CD1c-positive myeloid dendritic cell (primary cell): Measurements from ENCODE around the gene ADGRG2.
A peak's percentile ranks its signal among the peaks of the same experiment; 100 is the strongest.

Experiments used
- DNase-seq: peaks from one replicate; pipeline ENCODE4 v3.0.0-alpha.2; 2016; ENCODE audit errors: extremely low spot score

The ADGRG2 gene

DNA sequence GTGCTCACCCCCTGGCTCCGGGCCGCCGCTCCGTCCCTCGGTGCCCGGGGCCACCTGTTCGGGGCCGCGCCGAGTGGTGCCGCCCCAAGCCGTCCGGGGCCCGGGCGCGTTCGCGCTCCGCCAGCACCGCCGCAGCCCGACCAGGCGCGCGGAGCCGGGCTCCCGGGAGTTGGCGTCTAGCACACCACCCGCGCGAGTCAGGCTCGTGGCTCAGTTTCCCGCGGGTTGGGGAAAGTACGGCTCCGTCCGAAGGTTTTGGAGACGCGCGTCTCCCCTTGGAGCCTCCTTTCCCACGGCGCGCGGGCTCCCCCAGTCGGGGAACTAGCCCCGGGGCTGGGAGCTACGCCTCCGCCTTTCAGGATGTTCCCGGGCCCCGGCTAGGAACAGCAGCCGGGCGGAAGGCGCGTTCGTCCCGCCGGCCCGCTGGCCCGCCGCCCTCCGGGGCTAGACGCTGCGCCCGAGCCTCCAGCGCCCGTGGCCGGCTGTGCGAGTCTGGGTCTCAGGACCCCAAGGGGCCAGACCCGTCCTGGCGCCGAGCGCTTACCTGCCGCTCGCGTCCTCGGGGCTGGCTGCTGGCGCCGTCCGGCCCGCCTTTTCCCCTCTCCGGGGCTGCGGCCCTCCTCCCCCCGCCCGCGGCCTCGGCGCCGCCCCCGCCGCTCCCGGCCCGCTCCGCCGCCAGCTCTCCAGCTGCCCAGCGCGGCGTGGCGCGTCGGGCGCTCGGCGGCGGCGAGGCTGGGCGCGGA lies at the start of gene ADGRG2:
ADGRG2 (minus strand) TSS at position 571 of the 743 bp plus-strand sequence. CDS start 53,634 bp downstream, outside the sequence.
- peak; percentile 4 for DNase-seq

DNA sequence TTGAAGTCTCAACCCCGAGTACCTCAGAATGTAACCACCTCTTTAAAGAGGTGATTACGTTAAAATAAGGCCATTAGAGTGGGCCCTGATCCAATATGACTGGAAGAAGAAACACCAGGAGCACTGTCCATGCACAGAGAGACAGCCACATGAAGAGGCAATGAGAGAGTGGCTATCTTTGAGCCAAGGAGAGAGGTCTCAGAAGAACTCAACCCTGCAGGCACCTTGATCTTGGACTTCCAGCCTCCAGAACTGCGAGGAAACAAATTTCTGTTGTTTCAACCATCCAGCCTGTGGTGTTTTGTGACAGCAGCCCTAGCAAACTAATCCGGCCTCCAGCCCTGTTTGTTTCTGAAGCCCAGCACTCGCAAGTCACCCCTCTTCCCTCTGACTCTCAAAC lies 46.3 kb upstream of the ADGRG2 start:
- DNase-seq = no peak

DNA sequence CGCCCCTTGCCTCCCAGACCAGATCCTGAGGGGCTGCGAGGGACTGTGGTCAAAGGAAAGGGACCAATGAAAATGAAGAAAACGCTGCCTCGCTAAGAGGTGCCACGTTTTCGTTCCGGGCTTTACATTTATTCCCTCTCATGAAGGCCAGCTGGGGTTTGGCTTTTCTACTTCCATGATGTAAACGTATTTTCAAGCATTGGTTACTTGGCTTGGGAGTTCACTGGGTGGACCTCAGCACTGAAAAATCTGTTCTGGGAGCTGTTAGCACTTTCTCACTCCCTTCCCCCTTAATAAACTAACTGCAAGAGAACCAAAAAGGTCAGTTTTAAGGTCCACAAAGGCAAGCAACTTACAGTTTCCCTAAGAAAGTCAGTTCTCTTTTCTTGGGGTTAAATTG lies 40.6 kb upstream of the ADGRG2 start:
- DNase-seq = no peak

DNA sequence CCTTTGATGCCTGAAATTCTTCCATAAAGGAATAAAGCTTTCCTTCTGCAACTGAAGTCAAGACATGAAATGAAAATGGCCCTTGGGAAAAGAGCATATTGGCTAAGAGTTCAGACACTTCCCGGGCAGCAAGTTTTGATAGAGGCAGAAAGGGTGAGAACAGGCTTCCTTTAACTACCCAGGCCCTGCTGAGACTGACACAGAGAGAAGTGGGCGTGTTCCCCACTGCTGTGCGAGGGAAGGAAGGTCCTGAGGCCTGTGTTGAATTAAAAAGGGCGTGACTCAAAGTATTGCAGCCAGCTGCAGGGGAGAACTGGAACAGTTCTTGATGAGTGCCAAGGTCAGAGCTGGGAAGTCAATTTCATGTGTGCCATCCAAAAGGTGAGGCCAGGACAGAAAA lies 33.9 kb upstream of the ADGRG2 start:
- DNase-seq = no peak

- no peak for DNase-seq
These were observed 30.5 kb upstream of the ADGRG2 start for GRCh38 chrX:19152762-19153161.

- DNase-seq = no peak
These were observed 14.8 kb upstream of the ADGRG2 start for GRCh38 chrX:19137067-19137466.

GRCh38 chrX:19133784-19134183 lies 11.5 kb upstream of the ADGRG2 start:
- DNase-seq = no peak

DNA sequence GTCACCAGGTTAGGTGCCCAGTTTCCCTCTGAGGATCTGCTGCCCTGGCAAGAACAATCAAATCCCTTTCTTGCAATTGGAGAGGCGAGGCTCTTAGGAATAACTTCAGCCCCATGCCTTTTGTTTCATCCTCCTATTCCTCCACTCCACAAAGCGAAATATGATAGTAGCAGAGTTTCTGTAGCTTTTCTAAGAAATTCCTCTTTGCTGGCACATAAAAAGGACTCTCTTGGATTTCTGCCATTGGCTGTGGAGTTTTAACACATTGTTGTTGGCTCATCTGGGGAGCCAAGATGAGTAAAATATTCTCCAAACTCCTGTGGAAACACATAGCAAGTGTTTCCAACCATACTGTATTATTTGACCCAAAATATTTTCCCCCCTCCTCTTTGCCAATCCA lies 11.0 kb upstream of the ADGRG2 start:
- no peak for DNase-seq

DNA sequence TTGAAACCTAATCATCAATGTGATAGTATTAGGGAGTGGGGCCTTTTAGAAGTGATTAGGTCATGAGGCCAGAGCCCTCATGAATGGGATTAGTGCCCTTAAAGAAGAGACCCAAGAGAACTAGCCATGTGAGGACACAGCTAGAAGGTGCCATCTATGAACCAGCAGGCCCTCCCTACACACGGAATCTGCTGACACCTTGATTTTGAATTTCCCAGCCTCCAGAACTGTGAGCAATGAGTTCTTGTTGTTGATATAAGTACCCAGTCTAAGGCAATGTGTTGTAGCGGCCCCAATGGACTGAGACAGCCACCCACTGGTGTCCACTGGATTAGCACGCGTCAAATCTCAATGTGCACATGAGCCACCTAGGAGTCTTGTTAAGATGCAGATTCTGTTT lies 8.4 kb upstream of the ADGRG2 start:
- DNase-seq = no peak

DNA sequence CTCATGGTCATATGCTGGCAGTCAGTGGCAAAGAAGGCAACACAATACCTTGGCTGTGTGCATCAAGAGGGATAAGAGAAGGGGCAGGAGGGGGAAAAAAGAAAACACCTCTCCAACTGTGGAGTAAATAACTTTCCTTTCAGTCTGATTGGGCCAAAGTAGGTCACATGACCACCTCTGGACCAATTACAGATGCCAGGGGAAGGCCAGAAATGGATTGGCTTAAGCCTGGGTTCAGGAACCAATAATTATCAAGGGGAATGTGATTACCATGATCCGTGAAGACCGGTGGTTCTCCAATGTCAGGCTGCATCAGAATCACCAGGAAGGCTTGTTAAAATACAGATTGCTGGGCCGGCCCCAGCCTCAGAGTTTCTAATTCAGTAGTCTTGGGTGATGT lies 7.4 kb upstream of the ADGRG2 start:
- DNase-seq = no peak

DNA sequence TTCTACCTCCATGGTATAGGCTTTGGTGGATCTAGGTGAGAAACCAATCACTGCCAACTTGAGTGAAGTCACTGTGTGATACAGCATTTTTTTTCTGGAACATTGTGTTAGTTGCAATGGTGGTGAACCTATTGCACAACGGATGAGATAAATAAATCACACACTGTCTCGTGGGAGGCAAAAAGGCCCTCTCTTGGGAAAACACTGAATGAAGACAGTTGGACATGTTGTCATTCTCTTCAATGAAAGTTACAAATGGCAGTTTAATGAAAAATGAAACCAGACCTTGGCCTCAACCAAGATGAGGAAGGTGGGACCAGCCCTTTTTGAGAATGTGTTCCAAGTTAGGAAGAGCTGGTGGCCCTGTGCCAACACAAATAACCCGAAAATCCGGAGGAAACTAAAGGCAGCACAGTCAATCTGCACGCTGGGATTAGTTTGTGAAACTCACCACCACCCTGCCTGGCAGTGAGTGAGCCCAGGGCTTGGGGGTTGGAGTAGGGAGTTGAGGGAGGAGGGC lies 5.4 kb upstream of the ADGRG2 start:
- DNase-seq = no peak

DNA sequence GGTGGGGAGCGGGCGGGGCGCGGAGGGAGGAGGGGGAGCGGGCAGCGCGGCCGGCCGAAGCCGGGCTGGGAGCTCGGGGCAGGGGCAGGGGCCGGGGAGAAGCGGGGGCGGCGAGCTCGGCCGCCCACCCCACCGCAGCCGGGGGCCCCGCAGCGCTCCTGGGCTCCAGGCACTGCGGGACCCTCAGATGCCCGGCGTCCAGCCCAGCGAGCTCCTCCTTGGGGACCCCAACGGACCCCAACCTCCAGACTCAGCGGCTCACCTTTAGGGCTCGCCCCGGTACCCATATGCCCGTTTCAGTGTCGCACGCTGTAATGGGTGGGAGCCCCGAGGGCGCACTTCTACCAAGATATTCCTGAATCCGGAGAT lies 357 bp upstream of the ADGRG2 start:
- no peak for DNase-seq

DNA sequence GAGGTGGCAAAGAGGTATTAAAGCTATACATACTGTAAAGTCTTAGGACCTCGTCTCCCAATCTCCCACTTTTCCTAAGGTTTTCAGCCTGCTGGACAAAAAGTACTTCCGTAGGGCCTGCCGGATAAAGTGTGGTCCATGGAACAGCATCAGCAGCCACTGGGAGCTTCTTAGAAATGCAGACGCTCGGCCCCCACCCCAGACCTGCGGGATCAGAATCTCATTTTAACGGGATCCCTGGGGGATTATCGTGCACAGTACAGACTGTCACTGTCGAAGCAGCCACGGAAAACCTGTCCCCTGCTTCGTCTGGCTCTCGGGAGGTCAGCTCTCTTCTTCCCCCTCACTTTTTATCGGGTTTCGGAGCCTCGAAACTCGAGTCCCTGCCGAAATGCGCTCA lies 802 bp downstream of the ADGRG2 start:
- no peak for DNase-seq

DNA sequence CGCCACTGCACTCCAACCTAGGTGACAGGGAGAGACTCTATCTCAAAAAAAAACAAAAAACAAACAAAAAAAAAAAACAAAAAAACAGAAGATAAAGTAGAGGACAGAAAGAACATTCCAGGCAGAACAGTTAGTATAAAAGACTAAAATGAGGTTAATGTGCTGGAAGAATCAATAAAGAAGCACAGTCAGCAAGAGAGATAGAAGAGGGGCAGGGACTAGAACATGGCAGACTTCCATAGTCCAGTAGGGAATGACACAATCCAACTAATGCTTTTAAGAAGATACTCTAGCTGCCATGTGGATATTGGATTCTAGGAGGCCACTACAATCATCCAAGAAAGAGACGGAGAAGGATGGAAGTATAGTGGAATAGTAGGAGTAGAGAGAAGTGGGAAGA lies 11.6 kb downstream of the ADGRG2 start:
- no peak for DNase-seq

- DNase-seq = no peak
These were observed 15.2 kb downstream of the ADGRG2 start for GRCh38 chrX:19107035-19107434.

GRCh38 chrX:19100586-19100985 lies 21.7 kb downstream of the ADGRG2 start:
- no peak for DNase-seq

GRCh38 chrX:19097553-19098283 lies 24.6 kb downstream of the ADGRG2 start:
- DNase-seq = no peak

- no peak for DNase-seq
These were observed 25.7 kb downstream of the ADGRG2 start for GRCh38 chrX:19096586-19096985.

DNA sequence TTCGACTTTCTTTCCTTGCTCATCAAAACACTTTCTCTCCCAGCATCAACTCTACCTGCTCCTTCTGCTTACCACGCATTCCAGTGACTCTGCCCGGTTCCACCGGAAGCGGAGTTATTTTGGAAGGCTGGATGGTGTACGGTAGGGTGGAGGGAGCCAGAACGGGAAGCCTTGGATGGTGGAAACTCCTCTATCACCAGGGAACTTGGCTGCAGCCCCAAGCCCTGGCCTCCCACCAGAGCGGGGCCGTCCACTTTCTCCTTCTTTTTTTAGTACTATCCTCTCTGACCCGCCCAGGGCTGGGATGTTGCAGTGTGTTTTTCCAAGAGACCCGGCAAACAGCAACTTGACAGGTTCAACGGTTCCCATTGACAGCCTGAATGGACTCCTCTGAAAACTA lies 27.6 kb downstream of the ADGRG2 start:
- DNase-seq = no peak

DNA sequence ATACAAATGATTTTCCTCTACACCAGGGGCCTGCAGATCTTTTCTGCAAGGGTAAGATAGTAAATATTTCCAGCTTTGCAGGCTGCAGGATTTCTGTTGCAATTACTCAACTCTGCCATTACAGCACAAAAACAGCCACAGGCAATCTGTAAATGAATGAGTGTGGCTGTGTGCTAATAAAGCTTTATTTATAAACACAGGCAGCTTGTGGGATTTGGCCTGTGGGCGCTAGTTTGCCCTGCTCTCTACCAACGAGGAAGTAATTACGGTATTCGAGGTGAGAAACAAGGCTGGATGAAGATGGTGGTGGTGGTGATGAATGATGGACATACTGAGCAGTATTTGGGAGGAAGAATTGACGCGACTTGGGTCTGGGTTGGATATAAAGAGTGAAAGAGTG lies 30.7 kb downstream of the ADGRG2 start:
- no peak for DNase-seq

GRCh38 chrX:19089555-19090040 lies 32.7 kb downstream of the ADGRG2 start:
- DNase-seq = no peak

DNA sequence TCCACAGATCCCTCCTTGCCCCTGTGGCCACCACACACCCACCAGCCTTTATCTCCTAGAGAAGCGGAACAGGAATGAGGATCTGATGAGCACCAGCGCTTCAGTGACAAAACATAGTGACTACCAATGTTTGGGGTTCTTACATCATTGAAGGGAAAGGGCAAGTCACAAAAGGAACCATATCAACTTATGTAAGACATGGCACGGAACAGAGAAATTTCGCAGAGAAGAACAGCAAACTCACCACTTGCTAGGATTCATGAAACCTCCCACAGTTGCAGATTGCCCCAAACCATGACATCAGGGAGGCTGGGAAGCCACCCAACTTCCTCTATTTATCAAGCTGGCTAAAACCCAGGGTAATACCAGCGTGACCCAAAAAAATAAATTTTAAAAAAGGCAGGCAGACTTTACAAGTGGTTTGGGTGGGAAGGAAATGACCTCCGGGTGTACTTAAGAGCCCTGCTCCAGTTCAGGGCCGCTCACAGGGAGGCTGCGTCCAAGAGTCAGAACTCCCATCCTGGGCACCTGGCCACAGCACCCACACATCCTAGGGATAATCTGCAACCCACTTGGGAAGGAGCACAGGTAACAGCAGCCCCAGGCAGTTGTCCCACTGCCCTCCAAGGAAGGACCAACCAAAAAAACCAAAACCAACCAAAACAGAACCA lies 36.0 kb downstream of the ADGRG2 start:
- peak; percentile 84 for DNase-seq

DNA sequence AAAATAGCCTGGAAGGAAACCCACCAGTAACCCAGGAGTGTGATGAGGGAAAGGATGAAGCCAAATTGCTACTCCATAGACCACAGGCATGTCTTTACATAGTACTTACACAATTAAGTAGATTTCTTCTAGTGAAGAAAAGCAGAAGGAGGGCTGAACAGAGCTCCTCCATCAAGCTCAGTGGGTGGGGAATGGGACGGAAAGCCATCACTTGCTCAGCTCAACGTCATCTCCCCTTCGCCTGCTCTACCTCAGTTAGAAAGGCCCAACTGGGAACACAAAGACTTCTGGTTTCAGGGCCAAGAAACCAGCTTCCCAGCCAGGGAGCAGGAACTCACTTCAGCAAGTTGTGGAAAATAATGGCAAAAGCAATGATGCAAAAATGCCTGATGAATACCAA lies 36.6 kb downstream of the ADGRG2 start:
- no peak for DNase-seq
